KOPT-K1 (cell line): ENCODE data around the gene FPGS.
"Not testable (repeated sequence)": the region's sequence is repeated elsewhere in the genome, so short reads cannot be mapped to it uniquely, and the experiment has no call there.

ENCODE experiments used
- H3K27ac ChIP-seq: fragments of 200-600 bp; sonication (generic); 2 replicates; pipeline ENCODE4 v1.5.1; 2016; ENCODE audit warnings: antibody characterized with exemption, mild to moderate bottlenecking, low read depth, low read length; ENCODE audit not compliant: poor library complexity, severe bottlenecking
- H3K36me3 ChIP-seq: fragments of 200-600 bp; sonication (generic); 2 replicates; pipeline ENCODE4 v1.5.1; 2017; ENCODE audit warnings: antibody characterized with exemption, mild to moderate bottlenecking, low read length, moderate library complexity; ENCODE audit not compliant: insufficient read depth
- H3K9me3 ChIP-seq: fragments of 200-600 bp; sonication (generic); 2 replicates; pipeline ENCODE4 v1.5.1; 2017; ENCODE audit warnings: antibody characterized with exemption, low read length, mild to moderate bottlenecking; ENCODE audit not compliant: insufficient read depth, poor library complexity, severe bottlenecking

FPGS gene

DNA sequence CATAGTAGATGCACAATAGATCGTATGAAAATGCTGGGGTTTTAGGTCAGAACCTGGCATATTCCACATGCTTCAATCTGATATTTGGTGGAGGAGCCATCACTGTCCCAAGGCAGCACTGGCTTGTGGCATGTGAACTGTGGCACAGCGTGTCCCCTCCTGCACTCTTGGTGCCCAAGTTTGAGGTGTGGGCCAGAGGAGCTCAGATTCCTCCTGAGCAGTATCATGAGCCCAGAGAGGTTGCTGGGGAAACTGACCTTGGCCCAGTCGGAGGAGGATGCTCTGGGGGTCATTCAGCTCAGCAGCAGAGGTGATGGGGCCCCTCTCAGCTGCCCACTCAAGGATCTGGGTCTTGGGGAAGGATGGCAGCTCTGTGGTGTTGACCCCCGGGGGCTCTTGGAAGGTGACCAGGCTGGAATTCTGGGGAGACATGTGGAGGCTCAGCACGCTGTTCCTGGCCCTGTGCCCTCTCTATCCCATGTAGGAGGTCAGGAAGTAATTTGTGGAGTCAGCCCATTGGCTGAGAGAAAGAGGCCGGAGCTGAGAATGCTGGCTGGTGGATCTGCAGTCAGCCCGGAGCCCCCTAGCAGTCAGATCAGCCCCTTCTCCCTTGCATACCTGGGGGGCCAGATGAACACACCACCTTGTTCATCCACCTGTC lies 23.7 kb downstream of the FPGS start:
- Histone ChIP-seq H3K27ac (no peak overlapping the region), H3K36me3 (no peaks in the 10 kb centered on the region), H3K9me3 (no peaks in the 10 kb centered on the region)

DNA sequence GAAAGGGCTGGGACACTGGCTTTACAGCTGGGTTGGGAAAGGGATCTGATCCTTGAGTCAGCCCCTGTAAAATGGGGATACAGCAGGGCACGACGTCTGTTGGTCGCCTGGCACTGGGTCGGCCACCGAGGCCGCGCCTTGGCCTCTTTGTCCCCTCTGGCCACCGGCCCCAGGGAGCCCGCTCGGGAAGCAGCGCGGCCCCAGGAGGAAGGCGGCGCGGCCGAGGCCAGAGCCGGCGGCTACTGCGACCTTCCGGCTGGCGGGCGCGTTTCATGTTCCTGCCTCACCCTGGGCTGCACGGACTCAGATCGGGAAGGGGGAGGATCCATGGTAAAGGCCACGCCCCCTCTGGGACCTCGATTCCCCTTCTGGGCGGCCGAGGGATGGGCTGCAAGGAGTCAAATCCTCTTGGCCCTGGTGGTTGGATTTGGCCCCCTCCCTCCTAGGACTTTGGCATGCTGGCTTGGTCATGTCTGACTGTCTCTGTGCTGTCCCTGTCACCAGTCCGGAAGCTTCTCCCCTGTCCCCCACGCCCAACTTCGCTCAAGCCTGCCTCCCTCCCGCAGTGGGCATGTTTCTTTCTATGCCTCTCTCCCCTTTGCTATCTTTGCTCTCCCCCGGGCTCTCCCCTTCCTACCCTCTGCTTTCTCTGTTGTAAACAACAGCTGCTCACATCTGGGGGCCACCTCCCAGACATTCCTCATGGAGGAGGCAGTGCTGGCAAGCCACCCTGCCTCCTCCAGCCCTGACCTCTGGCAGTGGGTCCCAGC lies 25.8 kb downstream of the FPGS start:
- Histone ChIP-seq H3K27ac (no peak overlapping the region), H3K36me3 (no peaks in the 10 kb centered on the region), H3K9me3 (no peaks in the 10 kb centered on the region)

DNA sequence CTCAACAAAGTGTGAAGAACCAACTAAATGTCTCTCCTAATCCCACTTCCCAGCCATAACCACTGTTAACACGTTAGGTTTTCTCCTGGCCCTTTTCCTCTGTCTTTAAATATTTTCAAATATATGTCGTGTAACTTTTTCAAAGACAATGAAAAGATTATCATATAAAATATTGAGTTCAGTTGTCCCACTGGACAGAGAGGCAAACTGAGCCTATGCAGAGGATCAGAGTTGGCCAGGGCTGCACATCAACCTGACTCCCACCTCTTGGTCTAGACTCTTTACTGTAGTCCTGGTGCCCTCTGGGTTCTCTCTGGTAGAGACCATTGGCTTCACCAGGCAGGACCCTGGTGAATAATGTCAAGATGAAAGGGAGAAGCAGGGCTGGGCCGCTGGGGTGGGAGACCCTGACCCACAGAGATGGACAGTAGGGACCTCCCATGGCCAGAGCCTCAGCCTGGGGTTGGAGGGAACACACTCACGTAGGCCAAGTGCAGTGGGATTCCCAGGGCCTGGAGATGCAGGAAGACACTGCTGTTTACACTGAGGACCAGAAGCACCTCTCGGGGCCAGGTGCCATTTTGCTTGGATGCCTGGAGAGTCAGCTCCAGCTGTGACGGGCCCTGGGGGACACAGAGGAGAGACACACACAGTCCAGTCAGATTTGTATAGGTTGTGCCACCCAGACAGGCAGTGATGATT lies 26.7 kb downstream of the FPGS start:
- Histone ChIP-seq H3K36me3 (no peaks in the 10 kb centered on the region), H3K9me3 (no peaks in the 10 kb centered on the region), H3K27ac (no peak overlapping the region)

DNA sequence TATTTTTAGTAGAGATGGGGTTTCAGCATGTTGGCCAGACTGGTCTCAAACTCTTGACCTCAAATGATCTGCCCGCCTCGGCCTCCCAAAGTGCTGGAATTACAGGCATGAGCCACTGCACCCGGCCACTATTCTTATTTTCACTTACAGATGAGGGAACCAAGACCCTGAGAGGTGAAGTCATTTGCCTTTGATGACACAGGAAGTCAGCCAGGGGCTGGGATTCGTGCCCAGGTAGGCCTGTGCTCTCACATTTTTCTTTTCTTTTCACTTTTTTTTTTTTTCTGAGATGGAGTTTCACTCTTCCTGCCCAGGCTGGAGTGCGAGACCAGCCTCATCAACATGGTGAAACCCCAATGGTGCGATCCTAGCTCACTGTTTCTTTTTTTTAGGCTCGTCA lies 29.6 kb downstream of the FPGS start:
- Histone ChIP-seq H3K9me3 (no peaks in the 10 kb centered on the region), H3K36me3 (no peaks in the 10 kb centered on the region), H3K27ac (no peak overlapping the region)

DNA sequence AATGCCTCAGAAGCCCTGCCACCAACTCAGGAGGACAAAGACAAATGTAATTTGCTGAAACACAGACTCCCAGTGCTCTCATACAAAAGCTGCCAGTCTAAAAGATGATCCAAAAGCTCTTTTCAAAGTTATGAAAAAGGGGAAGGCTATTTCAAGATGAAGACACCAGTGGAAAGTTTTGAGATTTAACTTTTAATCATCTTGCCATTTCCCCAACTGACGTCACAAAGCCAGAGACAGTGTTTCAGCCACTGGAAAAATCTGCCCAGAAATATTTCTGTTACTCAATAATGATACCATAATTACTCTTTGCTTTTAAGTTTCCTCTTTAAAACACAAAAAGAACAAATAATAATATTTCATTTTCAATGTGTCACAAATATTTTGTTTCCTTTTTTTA lies 30.9 kb downstream of the FPGS start:
- Histone ChIP-seq H3K9me3 (no peaks in the 10 kb centered on the region), H3K27ac (no peak overlapping the region), H3K36me3 (no peaks in the 10 kb centered on the region)

DNA sequence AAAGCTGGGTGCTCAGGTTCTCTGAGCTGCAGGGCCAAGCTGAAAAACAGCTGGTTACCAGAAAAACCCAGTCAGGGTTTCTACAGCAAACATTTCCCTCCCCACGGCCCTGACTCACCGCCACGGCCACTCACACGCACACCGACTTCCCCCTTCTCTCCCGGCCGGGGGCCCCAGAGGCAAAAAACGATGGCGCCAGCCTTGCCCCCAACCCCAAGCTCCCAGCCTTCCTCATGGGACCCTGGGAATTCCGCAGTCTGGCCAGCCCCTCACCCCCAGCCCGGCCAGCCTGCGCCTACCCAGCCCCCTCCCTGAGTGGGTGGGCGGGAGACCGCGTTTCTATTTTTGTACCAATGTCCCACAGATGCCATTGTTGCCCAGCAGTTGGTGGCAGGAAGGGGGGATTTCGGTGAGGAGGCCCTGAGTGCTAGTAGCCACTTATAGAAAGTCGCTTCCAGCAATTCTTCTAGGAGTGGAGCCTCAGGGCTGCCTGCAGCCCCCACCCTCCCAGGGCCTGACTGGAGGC lies 33.4 kb downstream of the FPGS start:
- Histone ChIP-seq H3K9me3 (no peaks in the 10 kb centered on the region), H3K36me3 (no peaks in the 10 kb centered on the region), H3K27ac (no peak overlapping the region)

DNA sequence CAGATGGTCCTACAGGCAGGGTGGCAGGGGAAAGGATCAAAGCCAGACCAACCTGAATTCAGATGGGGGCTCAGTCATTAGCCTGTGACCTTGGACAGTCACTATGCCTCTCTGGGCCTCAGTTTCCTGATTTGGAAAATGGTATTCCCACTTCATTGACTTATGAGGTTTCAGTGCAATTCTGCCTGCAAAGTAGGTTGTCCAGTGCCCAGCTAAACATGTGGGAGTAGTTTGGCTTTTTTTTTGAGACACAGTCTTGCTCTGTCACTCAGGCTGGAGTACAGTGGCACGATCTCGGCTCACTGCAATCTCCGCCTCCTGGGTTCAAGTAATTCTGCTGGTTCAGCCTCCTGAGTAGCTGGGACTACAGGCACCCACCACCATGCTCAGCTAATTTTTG lies 33.9 kb downstream of the FPGS start:
- not testable (repeated sequence) for H3K9me3 ChIP-seq, H3K27ac ChIP-seq, H3K36me3 ChIP-seq

DNA sequence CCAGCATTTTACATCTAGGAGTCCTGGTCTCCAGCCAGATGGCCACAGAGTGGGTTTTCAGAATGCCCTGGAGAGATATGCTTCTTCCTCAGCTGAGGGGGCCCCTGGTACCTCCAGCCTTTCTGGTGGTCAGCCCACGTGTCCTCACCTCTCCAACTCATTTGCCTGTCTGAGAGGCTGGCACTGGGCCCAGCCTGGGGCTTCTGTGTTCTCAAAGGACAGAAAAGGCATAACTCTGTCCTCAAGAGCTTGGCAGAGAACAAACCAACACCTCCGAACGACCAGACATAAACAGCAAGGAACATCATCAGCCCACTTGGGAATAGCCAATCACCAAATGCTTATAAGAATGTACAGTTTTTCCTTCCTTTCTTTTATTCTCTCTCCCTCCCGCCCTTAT lies 34.7 kb downstream of the FPGS start:
- H3K36me3 ChIP-seq = no peaks in the 10 kb centered on the region
- H3K27ac ChIP-seq = no peak overlapping the region
- no peaks in the 10 kb centered on the region for H3K9me3 ChIP-seq

DNA sequence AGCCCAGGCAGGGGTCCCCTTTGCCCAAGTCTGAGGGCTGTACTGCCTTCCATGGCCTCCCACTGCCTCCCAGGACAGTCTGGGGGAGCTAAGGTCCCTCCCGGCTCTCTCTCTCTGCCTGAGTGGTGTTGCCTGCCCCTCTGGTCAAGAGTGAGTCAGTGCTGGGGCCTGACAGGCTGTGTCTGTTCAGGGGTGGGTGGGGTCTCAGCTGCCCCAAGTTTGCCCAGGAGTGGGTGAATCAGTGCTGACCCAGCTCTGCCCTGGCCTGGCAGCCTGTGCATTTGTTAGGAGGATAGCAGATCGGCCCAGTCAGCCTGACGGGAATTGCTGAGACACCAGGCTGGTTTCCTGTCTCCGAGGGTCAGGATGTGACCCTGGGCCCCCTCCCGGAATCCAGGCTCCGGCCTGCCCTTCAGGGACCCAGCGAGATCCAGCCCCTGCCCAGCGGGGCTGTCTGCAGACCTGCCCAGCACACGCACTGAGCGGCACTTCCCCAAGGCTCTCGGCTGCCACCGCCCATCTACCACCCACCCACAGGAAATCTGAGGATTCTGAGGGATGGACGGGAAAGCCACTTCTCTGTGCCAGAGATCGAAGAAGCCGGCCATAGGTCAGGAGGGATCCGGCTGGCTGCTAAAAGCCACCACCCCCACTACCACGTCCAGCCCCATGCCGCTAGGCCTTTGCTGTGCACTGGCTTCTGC lies 35.8 kb downstream of the FPGS start:
- H3K36me3 ChIP-seq = no peaks in the 10 kb centered on the region
- H3K9me3 ChIP-seq = no peaks in the 10 kb centered on the region
- H3K27ac ChIP-seq = no peak overlapping the region

DNA sequence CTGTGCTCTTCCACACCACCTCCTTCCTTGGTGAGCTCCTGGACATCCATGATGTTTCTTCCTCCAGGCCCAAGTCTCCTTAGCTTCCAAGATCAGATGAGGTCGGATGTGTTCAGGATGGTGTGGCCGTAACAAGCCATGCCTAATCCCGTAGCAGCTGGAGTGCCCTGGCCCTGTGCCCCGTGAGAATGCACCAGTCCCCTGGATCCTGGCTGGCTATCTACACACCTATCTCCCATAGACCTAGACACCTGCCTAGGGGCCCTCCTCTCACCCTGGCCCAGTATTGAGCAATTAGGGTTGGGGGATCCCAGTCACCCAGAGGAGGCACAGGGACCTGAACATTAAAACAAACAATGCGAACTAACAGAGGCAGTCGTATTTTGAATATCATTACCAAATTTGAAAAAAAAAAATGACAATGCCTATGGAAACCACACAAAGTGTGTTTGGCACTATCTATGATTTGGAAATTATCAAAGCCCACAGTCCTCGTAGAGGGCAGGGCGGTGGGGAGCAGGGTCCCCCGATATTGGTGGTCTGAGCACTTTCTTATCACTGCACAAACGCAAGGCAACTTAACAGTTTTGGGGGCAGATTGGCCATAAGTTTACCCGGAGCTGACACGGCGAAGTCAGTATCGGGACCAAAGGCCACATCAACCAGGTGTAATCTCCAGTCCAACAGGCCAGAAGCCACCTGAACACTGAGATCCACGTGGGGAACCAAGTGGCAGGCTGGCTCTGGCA lies 38.6 kb downstream of the FPGS start:
- H3K36me3 ChIP-seq = no peaks in the 10 kb centered on the region
- H3K9me3 ChIP-seq = no peaks in the 10 kb centered on the region
- no peak overlapping the region for H3K27ac ChIP-seq

DNA sequence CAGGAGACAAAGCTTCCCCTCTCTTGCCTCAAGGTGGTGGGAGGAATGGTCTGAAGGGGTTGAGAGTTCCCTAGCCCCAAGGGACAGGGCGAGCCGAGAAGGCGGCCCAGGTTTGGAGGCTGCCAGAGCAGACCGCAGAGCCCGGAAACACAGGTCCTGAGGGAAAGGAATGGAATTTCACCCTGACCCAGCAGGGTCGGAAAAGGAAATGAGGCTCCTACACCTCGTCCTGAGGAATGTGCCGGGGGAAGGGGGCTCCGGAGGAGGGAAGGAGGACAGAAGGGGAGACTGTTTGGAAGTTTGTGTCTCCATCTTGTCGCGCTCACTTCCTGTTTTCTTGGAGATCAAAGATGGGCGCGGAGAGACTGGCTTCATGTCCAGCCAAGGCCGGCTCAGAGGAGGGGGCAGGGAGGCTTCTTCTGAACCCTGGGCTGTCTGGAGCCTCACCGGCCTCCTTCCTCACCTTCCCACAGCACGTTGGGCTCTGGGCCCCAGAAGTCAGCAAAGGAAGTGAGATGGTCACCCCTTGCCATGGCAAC lies 42.2 kb downstream of the FPGS start:
- no peaks in the 10 kb centered on the region for H3K36me3 ChIP-seq
- H3K9me3 ChIP-seq = peaks cover 12% of the 10 kb centered on the region
- H3K27ac ChIP-seq = no peak overlapping the region

DNA sequence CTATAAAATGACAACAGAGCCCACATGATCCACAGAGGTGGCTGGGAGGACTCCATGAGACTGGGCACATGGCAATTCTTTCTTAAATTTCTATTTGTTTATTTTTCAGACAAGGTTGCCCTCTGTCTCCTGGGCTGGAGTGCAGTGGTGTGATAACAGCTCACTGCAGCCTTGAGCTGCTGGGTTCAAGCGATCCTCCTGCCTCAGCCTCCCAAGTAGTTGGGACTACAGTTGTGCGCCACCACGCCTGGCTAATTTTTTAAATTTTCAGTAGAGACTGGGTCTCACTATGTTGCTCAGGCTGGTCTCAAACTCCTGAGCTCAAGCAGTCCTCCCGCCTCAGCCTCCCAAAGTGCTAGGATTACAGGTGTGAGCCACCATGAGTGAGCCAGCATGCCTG lies 42.9 kb downstream of the FPGS start:
- H3K27ac ChIP-seq, H3K36me3 ChIP-seq: not testable (repeated sequence)
- H3K9me3 ChIP-seq = peaks cover 14% of the 10 kb centered on the region

DNA sequence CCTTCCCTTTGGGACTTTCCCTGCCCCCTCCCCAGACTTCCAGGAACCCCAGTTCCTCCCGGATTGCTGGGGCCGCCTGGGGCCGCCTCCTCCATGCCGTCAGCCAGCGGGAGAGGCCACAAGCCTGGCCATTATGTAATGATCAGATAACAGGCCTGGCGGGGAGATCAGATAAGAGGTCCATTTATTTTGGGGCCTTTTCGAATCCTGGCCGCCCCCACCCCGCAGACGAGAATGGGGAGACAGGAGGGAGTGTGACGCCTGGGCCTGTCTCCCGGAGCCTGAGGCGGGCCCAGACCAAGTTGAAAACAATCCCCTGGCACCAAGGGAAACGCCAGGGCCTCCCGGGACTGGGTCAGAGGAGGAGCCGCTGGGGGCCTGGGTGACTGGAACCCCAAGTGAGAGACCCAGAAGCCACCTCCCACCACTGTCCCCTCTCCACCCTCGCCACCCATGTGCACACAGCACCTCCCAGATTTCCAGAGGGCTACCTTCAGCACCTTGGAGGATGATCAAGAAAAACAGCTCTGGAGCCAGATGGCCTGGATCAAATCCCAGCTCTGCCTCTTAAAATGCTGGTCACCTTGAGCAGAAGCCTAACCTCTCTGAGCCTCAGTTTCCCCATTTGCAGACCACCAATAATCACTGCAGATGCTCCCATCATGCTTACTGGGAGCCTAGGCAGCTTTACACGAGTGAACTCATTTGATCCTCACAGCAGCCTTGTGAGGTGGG lies 43.9 kb downstream of the FPGS start:
- no peaks in the 10 kb centered on the region for H3K36me3 ChIP-seq
- H3K27ac ChIP-seq = no peak overlapping the region
- H3K9me3 ChIP-seq = peaks cover 14% of the 10 kb centered on the region

DNA sequence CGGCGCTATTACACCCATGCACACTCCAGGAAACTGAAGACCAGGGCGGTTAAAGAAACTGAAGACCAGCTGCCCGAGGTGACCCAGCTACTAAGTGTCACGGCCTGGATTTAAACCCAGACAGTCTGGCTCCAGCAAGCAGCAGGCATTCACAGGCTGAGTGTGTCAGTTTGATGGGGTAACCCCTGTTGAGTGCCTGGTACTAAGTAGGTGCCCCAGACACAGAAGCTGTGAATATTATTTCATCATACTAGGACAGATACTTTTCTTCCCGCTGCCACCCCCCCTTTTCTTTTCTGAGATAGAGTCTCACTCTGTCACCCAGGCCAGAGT lies 44.5 kb downstream of the FPGS start:
- Histone ChIP-seq H3K36me3 (no peaks in the 10 kb centered on the region), H3K27ac (no peak overlapping the region), H3K9me3 (peaks cover 14% of the 10 kb centered on the region)
